Activated CD4-positive, CD25-positive, alpha-beta regulatory T cell (primary cell): ENCODE data around the gene DHPS.

Experiments used
- DNase-seq, 4 experiments: peaks; one replicate each; lab custom pipeline; 2025; lab: John Stamatoyannopoulos, UW

Gene DHPS

DNA sequence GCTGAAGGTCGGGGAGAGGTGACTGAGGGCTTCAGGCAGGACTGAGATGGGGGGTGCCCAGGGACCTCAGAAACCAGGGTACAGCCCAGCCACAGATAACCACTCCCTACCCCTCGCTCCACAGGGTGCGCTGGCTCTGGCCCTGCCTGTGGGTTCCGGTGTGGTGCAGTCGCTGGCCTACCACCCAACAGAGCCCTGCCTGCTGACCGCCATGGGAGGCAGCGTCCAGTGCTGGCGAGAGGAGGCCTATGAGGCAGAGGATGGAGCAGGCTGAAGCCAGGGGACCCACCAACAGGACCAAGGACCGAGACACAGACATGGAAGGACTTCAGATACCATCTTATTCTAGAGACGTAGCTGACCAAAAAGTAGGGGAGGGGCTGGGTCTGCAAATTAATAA is 6.3 kb downstream of the DHPS start:
- DNase-seq = no peak

DNA sequence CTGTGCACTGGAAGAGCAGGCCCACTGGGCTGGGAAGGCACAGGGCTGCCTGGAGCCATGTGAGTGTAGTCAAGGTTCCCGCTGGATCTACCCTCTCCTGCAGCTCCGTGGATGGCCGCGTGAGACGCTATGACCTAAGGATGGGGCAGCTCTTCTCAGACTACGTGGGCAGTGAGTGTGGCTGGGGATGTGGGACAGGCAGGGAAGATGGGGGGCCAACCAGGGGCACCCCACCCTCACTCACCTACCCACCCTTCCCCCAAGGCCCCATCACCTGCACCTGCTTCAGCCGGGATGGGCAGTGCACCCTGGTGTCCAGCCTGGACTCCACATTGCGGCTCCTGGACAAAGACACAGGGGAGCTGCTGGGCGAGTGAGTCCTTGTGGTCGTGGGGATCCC is 8.9 kb downstream of the DHPS start:
- no peak for DNase-seq

- DNase-seq = no peak
Measured at GRCh38 chr19:12670159-12670928, 11.3 kb downstream of the DHPS start.

DNA sequence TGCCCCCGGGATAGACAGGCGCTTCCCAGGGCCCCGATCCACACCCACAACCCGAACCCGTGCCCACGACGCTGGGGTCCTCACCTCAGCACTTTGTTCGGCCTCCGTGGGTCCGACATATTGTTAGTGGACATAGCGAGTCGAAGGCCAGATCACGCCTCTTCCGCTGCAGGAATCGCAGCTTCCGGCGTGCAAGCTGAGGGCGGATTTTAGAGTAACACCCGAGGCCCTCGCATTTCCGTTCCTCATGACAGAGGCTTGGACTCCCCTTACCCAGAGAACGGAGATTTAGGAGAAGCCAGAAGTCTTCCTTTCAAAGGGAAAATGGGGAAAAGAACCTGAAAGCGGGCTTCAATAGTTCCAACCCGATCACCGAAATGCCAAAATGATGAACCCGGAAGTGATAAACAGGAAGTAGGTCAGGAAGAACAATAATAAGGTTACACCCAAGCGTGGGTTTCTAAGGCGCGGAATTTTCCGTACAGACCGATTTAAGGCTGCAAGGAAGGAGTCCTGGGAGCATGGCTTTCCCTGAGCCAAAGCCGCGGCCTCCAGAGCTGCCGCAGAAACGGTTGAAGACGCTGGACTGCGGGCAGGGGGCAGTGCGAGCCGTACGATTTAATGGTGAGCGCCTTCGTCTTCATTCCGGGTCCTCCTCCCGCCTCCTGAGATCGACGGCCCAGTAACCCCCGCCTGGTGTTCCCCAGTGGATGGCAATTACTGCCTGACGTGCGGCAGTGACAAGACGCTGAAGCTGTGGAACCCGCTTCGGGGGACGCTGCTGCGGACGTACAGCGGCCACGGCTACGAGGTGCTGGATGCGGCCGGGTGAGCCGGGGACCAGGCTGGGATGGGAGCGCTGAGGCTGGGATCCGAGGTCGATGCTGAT is 12.2 kb downstream of the DHPS start:
- peak; percentile 36 to 59 (median 46) for DNase-seq

- DNase-seq = peak; percentile 18 to 38 (median 25)
Measured at GRCh38 chr19:12668932-12669269, 12.8 kb downstream of the DHPS start.

GRCh38 chr19:12668346-12668745 is 13.3 kb downstream of the DHPS start:
- no peak for DNase-seq

DNA sequence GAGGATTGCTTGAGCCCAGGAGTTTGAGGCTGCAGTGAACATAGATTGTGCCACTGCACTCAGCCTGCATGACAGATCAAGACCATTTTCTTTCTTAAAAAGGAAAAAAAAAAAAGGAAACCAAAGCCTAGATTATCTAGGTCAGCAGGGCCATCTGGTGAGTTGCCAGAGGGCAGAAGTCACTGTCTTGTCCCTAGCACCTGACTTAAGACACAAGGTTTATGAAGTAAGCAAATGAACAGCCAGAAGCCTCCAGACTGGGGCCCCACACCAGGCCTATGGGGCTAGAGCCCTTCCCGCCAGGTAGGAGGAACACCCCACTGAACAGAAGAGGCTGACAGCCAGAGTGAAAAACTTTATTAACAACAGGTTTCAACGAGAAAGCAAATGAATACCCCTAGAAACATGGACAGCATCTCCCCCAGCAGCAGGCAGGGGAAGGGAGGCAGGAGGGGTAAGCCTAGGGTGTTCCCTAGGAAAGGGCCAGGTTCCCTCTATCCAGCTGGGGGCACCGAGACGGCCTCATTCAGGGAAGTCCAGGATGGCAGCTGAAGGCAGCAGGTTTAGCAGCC is 13.9 kb downstream of the DHPS start:
- DNase-seq = no peak

DNA sequence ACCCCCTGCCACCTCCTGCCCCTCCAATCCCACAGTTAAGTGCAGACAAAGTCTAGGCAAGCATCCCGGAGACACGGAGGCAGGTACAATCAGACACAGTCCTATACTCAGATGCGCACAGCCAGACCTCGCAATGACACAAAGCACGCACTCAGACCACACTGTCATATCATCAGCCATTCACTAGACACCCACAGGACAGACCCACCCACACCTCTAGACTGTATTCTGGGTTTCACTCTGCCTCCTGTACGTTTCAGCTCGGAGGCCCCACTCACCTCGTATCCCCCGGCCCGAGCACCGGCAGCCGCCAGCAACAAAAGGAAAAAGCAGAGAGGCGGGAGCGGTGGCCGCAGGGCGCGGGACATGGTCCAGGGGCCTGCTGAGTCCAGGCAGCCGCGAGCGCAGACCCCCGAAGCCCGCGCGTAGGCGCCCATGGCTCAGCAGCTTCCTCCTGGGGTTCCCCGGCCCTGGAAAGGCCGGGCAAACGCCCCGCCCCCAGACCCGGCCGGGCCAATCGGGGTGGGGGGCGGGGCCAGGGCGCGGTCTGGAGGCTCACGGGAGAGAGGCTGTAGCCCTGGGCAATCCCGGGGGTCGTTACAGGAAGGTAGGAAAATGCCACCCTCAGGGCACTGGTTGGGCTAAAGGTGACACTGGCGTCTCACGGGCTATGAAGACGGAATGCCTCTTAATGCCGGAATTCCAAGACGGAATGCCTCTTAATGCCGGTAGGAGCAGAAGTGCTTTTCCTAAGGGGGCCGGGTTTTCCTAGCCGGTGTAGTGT is 15.2 kb downstream of the DHPS start, which contains the start of the genes MAN2B1 and WDR83:
TSS of gene MAN2B1 (minus strand) at position 478 of the 784 bp plus-strand sequence. CDS start at position 437, 41 bp downstream.
TSS of gene WDR83 (plus strand) at position 543 of the 784 bp plus-strand sequence. CDS start 2,984 bp downstream, outside the sequence.
- peak; percentile 60 to 69 (median 65) for DNase-seq

- DNase-seq = no peak
Measured at GRCh38 chr19:12665671-12666264, 15.9 kb downstream of the DHPS start.

DNA sequence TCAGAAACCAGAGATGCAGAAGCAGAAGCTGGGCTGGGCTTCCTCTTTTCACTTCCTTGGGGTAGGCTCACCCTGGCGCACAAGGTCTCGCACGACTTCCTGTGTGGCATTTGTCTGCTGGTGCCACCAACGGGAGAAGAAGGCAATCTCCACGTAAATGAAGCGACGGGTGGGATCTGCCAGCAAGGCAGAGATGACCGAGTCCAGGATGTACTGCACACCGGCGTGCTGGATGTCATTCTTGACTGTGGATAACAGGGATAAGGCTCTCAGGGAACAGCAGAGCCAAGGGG is 16.5 kb downstream of the DHPS start:
- DNase-seq = peak in 2 of 4 experiments; percentile 31 to 32

DNA sequence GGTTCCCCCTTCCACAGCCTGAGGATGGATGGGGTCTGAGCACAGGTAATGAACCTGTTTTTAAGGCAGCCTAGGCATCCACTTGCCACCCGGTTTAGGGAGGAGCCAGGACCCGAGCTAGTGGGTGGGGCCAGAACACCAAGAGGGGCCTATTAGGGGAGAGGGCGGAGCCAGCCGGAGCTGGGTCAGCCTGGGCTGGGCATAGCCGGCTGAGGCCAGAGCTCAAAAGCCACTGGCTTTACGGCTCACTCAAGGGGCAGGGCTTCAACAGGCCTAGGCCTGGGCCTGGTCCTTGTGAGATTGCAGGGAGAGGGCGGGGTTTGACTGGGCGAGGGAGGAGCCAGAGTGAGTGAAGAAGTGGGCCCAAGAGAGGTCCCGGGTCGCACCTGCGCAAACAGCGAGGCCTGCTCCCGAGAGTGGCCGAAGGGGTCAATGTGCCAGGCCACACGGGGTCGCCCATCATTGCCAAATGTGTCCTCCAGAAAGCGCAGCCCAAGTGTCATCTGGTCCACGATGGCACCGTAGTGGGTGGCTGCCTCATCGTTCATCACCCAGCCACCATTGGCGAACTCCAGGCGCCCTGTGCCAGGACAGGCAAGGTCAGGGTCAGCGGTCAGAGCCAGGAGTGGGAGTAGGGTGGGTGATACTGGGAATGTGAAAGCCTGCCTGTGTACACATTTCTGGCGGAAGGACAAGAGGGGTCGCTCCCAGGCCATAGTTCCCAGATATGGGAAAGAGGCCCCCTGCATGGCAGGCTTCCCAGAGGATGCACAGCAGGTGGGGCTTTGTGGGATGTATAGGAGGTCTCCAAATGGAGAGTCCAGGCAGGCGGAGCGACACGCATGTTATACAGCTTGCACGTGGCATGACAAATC is 17.0 kb downstream of the DHPS start:
- no peak for DNase-seq

DNA sequence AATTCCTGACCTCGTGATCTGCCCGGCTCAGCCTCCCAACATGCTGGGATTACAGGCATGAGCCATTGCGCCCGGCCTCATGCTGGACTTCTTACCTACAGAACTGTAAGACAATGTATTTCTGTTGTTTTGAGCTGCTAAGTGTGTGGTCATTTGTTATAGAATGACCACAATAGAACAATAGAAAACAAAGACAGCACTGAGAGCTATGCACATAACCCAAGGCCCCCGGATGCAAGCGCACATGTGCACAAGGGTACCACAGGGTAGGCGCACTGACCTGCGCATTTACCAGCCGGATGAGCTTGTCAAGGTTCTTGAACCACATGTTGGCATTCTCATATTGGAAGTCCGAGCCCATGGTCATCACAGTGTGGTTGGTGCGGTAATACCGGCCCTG is 20.7 kb downstream of the DHPS start:
- no peak for DNase-seq

DNA sequence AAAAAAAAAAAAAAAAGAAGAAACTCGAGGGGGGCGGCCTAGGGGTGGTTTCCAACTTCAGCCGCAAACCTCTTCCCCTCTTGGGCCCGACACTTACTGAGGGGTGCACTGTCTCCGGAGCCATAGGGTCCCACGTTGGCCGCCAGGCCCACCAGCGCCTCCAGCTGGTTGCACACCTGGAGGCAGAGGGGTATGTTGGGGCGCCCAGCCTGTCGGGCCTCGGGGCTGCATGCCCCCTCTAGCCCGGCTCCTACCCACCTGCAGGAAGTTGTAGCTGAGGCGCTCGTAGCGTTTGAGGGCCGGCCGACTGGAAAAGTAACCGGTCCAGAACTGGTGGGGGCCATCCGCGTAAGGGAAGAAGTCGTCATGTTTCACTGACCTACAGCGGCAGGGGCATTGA is 23.7 kb downstream of the DHPS start:
- DNase-seq = no peak

DNA sequence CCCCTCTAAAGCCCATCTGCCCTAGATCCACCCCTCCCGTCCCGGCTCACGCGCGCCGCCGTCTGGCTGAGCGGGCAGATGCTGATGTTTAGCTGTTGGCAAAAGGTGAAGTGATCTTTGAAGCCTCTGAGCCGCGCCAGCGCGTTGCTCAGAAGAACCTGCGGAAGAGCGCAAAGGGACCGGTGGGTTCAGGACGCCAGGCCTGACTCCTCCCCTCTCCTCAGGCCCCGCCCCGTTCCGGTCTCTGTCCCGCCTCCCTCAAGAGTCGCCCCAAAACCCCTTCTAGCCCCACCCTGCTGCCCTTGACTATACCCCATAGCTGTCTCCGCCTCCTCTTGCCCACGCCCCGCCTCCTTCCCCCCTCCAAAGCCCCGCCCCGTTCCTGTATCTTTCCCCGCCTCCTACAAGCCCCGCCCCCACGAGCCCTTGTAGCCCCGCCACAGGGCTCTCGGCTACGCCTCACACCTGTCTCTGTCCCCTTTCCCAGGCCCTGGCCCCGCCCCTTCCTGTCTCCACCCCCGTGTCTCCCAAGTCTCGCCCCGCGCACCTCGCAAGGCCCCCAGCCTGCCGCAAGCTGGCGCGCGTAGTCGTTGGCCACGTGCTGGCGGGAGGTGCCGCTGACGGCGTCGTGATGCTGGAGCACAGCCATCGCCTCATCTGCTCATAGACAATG is 24.6 kb downstream of the DHPS start:
- DNase-seq = no peak

- DNase-seq = no peak
Measured at GRCh38 chr19:12655546-12655945, 26.1 kb downstream of the DHPS start.

- no peak for DNase-seq
Measured at GRCh38 chr19:12652219-12652618, 29.5 kb downstream of the DHPS start.

- no peak for DNase-seq
Measured at GRCh38 chr19:12649941-12650340, 31.7 kb downstream of the DHPS start.

- DNase-seq = no peak
Measured at GRCh38 chr19:12648088-12648487, 33.6 kb downstream of the DHPS start.

DNA sequence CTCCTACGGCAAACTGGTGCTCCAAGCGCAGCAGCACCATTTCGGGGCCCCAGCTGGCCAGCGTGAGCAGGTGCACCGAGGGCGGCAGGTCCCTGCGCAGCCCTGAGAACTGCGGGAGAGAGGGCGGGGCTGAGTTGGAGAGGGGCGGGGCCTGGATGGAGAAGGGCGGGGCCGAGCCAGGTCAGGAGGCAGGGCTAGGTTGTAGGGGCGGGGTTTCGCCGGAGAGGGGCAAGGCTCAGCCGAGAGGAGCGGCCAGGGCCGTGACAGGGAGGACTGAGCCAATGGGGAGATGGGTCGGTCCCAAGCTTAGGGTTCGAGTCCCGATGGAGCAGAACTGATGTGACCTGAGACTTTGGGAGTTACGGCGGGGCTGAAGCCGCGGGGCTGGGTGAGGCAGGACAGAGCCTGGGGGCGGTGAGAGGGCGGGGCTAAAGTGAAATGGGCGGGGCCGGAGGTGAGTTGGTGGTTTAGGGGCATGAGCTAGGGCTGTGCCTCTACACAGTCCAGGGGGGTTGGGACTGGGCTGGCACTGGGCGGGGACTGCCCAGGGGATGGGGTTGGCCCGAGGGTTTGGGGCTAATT is 34.1 kb downstream of the DHPS start:
- DNase-seq = no peak

GRCh38 chr19:12647047-12647446 is 34.6 kb downstream of the DHPS start:
- no peak for DNase-seq
